K562 (cell line): Measurements from ENCODE around the gene DBI. TPM values are rescaled to one million over a fixed set of nuclear protein-coding genes. Genes with fewer than 3 reads are reported as not detected.

ENCODE experiments used
- ATAC-seq: fragments of 200-7000 bp; cut with Tn5 transposase; 3 replicates; pipeline ENCODE4 v1.9.1; 2020; ENCODE audit warnings: moderate library complexity
- BruUV-seq: library from RNA; stranded (reverse); fragments of 400-500 nt; replicated peaks from 2 replicates; lab custom pipeline; 2021; lab: Mats Ljungman, UMichigan
- CTCF ChIA-PET: fragments of 300-600 bp; formaldehyde crosslinking; extraction: SDS; loops from one replicate; lab custom pipeline; 2021; ENCODE audit warnings: low intra/inter-chr PET ratio; lab: Yijun Ruan, JAX
- POLR2A ChIA-PET: fragments of 300-600, 350-650 bp; sonication (Branson Sonifier 250); formaldehyde crosslinking; extraction: SDS; loops from one replicate; lab custom pipeline; 2021; ENCODE audit warnings: antibody characterized with exemption, inconsistent platforms; lab: Yijun Ruan, JAX
- DNase-seq, 4 experiments: peaks; one replicate each; pipeline versions ENCODE4 v3.0.0 to v3.0.0-alpha.2; 2011 to 2018; ENCODE audit warnings: low spot score in 3 of 4, mixed read lengths in 3 of 4; ENCODE audit errors: extremely low read depth in 1 of 4
- FAIRE-seq: peaks from 2 replicates; lab custom pipeline; 2011; peaks lifted over from hg19 to GRCh38; lab: Jason Lieb, UNC
- H2AFZ ChIP-seq: 2 replicates; pipeline ENCODE4 v1.6.0; 2011; ENCODE audit warnings: low read depth, low read length, control low read depth, inconsistent platforms
- H3K27ac ChIP-seq: fragments of 200-600 bp; 3 replicates; pipeline ENCODE4 v1.8.0; 2011; ENCODE audit warnings: low read depth, mild to moderate bottlenecking, control low read depth, inconsistent platforms, low read length, moderate library complexity, mixed read lengths; ENCODE audit errors: extremely low read depth
- H3K27me3 ChIP-seq, 2 experiments: fragments of 300-600 bp in 1 of 2; 2 replicates in 1 of 2; 3 replicates in 1 of 2; pipeline versions ENCODE4 v1.6.0 to v1.8.0; 2011; ENCODE audit warnings: inconsistent platforms in 2 of 2, low read length in 2 of 2, mild to moderate bottlenecking in 1 of 2, mixed read lengths in 1 of 2, moderate library complexity in 1 of 2; ENCODE audit not compliant: control insufficient read depth in 2 of 2, insufficient read depth in 2 of 2
- H3K36me3 ChIP-seq: fragments of 300-600 bp; 3 replicates; pipeline ENCODE4 v1.8.0; 2011; ENCODE audit warnings: mild to moderate bottlenecking, low read length, inconsistent platforms; ENCODE audit not compliant: control insufficient read depth, insufficient read depth
- H3K4me1 ChIP-seq, 2 experiments: fragments of 200-600 bp in 1 of 2; replicated peaks in 1 of 2; 2 replicates in 1 of 2; 3 replicates in 1 of 2; pipeline versions ENCODE4 v1.5.1 to v1.8.0; 2011; ENCODE audit warnings: inconsistent platforms in 2 of 2, low read length in 2 of 2, mild to moderate bottlenecking in 1 of 2, mixed read lengths in 1 of 2, moderate library complexity in 1 of 2; ENCODE audit not compliant: control insufficient read depth in 2 of 2, insufficient read depth in 2 of 2
- H3K4me2 ChIP-seq: 2 replicates; pipeline ENCODE4 v1.6.1; 2011; ENCODE audit warnings: low read length, control low read depth, inconsistent platforms, mixed read lengths; ENCODE audit not compliant: insufficient read depth
- H3K4me3 ChIP-seq: fragments of 200-600 bp; sonication (generic), shearing (Covaris generic); 2 replicates; pipeline ENCODE4 v1.5.1; 2016; ENCODE audit warnings: control low read depth, inconsistent platforms
- H3K79me2 ChIP-seq: fragments of 200-600 bp; 3 replicates; pipeline ENCODE4 v1.8.0; 2011; ENCODE audit warnings: low read length, inconsistent platforms; ENCODE audit not compliant: control insufficient read depth, insufficient read depth
- H3K9ac ChIP-seq, 2 experiments: 2 replicates each; pipeline versions ENCODE4 v1.6.0 to v1.6.1; 2011; ENCODE audit warnings: low read depth in 2 of 2, low read length in 2 of 2, control low read depth in 1 of 2, inconsistent platforms in 1 of 2, mild to moderate bottlenecking in 1 of 2, mixed read lengths in 1 of 2; ENCODE audit not compliant: insufficient read depth in 1 of 2
- H3K9me1 ChIP-seq: one replicate; pipeline ENCODE4 v1.6.0; 2011; ENCODE audit warnings: inconsistent platforms, mild to moderate bottlenecking, low read length, moderate library complexity; ENCODE audit not compliant: control insufficient read depth, insufficient read depth
- H3K9me3 ChIP-seq: replicated peaks from 2 replicates; pipeline ENCODE4 v1.5.1; 2011; ENCODE audit warnings: low read depth, low read length, inconsistent platforms; ENCODE audit not compliant: control insufficient read depth, insufficient read depth
- H4K20me1 ChIP-seq: replicated peaks from 2 replicates; pipeline ENCODE4 v1.6.1; 2011; ENCODE audit warnings: low read length, inconsistent platforms, mixed read lengths; ENCODE audit not compliant: control insufficient read depth, insufficient read depth
- EZH2 ChIP-seq: IDR thresholded peaks from 2 replicates; pipeline ENCODE4 v1.6.1; 2012; ENCODE audit warnings: low read depth, mild to moderate bottlenecking, inconsistent platforms, low read length, borderline replicate concordance
- GTF2E2 ChIP-seq: fragments of 200-800 bp; sonication (Bioruptor generic); IDR thresholded peaks from 2 replicates; pipeline ENCODE4 v1.6.1; 2016; ENCODE audit warnings: missing genetic modification characterization, missing compliant biosample characterization
- HDAC3 ChIP-seq: fragments of 450-650 bp; IDR thresholded peaks from 2 replicates; pipeline ENCODE4 v1.6.1; 2018; ENCODE audit warnings: borderline replicate concordance, mild to moderate bottlenecking, moderate library complexity; ENCODE audit not compliant: partially characterized antibody
- ID3 ChIP-seq, 2 experiments: fragments of 250-450 bp in 1 of 2; fragments of 450-650 bp in 1 of 2; sonication (Bioruptor Pico) in 1 of 2; IDR thresholded peaks; 2 replicates each; pipeline versions ENCODE4 v1.6.1 to v1.8.0; 2016 to 2021; ENCODE audit warnings: mild to moderate bottlenecking in 2 of 2, moderate library complexity in 2 of 2, missing compliant biosample characterization in 1 of 2, missing genetic modification characterization in 1 of 2
- MAFK ChIP-seq: IDR thresholded peaks from 2 replicates; pipeline ENCODE4 v1.6.1; 2011; ENCODE audit warnings: low read length, improper control_type of control experiment
- MNT ChIP-seq, 2 experiments: fragments of 450-650 bp; conservative IDR thresholded peaks; 2 replicates each; pipeline ENCODE4 v1.6.1; 2017; ENCODE audit warnings: mild to moderate bottlenecking in 2 of 2, moderate library complexity in 2 of 2
- MYNN ChIP-seq, 2 experiments: sonication (generic); formaldehyde crosslinking in 1 of 2; IDR thresholded peaks; 2 replicates each; pipeline versions ENCODE4 v1.5.0 to v1.6.1; 2016 to 2020; ENCODE audit warnings: antibody characterized with exemption in 1 of 2, missing genetic modification reagents in 1 of 2
- NCOR1 ChIP-seq: fragments of 450-650 bp; IDR thresholded peaks from 2 replicates; pipeline ENCODE4 v1.6.1; 2016; ENCODE audit warnings: mild to moderate bottlenecking, moderate library complexity
- NR4A1 ChIP-seq, 2 experiments: fragments of 250-450 bp in 1 of 2; fragments of 450-650 bp in 1 of 2; sonication (Bioruptor Pico) in 1 of 2; IDR thresholded peaks; 2 replicates each; pipeline versions ENCODE4 v1.4.0 to v1.6.1; 2016 to 2020; ENCODE audit warnings: mild to moderate bottlenecking in 2 of 2, missing compliant biosample characterization in 1 of 2, missing genetic modification characterization in 1 of 2, moderate library complexity in 1 of 2
- TAF1 ChIP-seq: IDR thresholded peaks from 2 replicates; pipeline ENCODE4 v1.6.1; 2011; ENCODE audit warnings: mild to moderate bottlenecking, low read length, moderate library complexity; ENCODE audit not compliant: insufficient read depth, control insufficient read depth, severe bottlenecking; ENCODE audit errors: extremely low read depth
- ZC3H8 ChIP-seq: fragments of 450-650 bp; IDR thresholded peaks from 2 replicates; pipeline ENCODE4 v1.6.1; 2017
- ZNF133 ChIP-seq: fragments of 250-450 bp; sonication (Bioruptor Pico); IDR thresholded peaks from 2 replicates; pipeline ENCODE4 v1.4.0; 2020; ENCODE audit warnings: mild to moderate bottlenecking
- ZNF134 ChIP-seq: fragments of 250-450 bp; sonication (Bioruptor Pico); conservative IDR thresholded peaks from 2 replicates; pipeline ENCODE4 v1.4.0; 2020
- ZNF140 ChIP-seq: fragments of 250-450 bp; sonication (Bioruptor Pico); IDR thresholded peaks from 2 replicates; pipeline ENCODE4 v1.8.0; 2021; ENCODE audit warnings: moderate library complexity, mild to moderate bottlenecking, inconsistent platforms
- ZNF146 ChIP-seq: IDR thresholded peaks from one replicate; pipeline ENCODE4 v1.6.1; 2018; ENCODE audit warnings: missing compliant biosample characterization; ENCODE audit not compliant: unreplicated experiment
- WGBS: fragments of 100-300 bp; shearing (Covaris generic); methylation state at CpG from one replicate; pipeline ENCODE4 v1.1.6; 2016; ENCODE audit warnings: low coverage, mixed read lengths; ENCODE audit not compliant: insufficient coverage; ENCODE audit errors: missing lambda C conversion rate; 5-methylcytosine and 5-hydroxymethylcytosine counted together
- in situ Hi-C: fragments of 300-500 bp; cut with MboI; formaldehyde crosslinking; loops from 4 replicates; pipeline ENCODE4 v1.15.0; 2018; ENCODE audit warnings: inconsistent platforms, mixed read lengths
- intact Hi-C: fragments of 100-400 bp; cut with micrococcal nuclease; formaldehyde crosslinking; loops from 2 replicates; pipeline ENCODE4 v1.14.2; 2022
- polyA plus RNA-seq, 8 experiments: library from polyadenylated mRNA; depleted of rRNA in 4 of 8; stranded (reverse) in 5 of 8; unstranded in 3 of 8; fragments of >200 nt; fragmentation: Nextera tagmentation in 2 of 8; fragmentation: Illumina TruSeq in 1 of 8; extraction: Ambion mirVana in 2 of 8; extraction: Trizol in 1 of 8; gene quantifications; 2 replicates each; pipeline versions ENCODE4 v1.2.1 to v1.2.3, GENCODE V29; 2011 to 2014; ENCODE audit warnings: inconsistent platforms in 1 of 8, missing spikeins in 1 of 8
- total RNA-seq, 7 experiments: library from RNA; depleted of rRNA in 6 of 7; stranded (reverse); fragments of >200 nt in 6 of 7; fragmentation: Illumina TruSeq in 2 of 7; extraction: Trizol in 2 of 7; gene quantifications; 2 replicates each; pipeline versions ENCODE4 v1.2.1 to v1.2.3, GENCODE V29; 2011 to 2021; ENCODE audit warnings: low replicate concordance in 1 of 7

The DBI gene
- total and polyA plus RNA-seq, 9 of the 15 experiments (the other 6 are each of a cell fraction or from before 2014, with no cell fraction given), result 55.8 to 443 (median 194) TPM

- FAIRE-seq, result no peak
- BruUV-seq, result no TSS peak
These were observed 25.1 kb upstream of the DBI start for GRCh38 chr2:119341684-119342083.

DNA sequence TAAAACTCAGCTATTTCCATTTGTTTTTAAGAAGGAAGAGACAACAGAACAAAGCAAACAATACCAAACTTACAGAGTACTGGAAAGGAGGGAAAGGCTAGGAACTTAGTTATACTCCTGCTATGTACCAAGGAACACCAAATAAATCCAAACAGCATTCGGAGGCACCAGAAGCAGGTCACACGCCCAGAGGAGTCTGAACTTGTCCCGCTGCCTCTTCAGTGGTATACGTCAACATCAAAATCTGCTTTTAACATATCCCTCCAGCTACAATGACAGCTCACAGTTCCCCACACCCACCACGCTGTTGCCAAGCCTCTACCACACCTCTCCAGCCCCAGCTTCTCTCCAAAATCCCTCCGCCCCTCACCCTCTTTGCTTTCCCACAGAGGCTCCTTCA is 17.5 kb upstream of the DBI start:
- FAIRE-seq (no peak), ATAC-seq (no peak), DNase-seq (no peak)
- no peaks in the 10 kb centered on the region for H3K9me3 ChIP-seq
- H3K4me3 ChIP-seq, result no peak overlapping the region
- H3K9ac ChIP-seq, result no peak overlapping the region
- H3K27me3 ChIP-seq, result no peaks in the 10 kb centered on the region; a peak in 1 of 5 replicates
- POLR2A ChIA-PET, result no interaction called here
- no peaks in the 10 kb centered on the region for H4K20me1 ChIP-seq
- no peak overlapping the region for H2AFZ ChIP-seq
- no peaks in the 10 kb centered on the region for H3K9me1 ChIP-seq
- H3K27ac ChIP-seq, result no peak overlapping the region
- no peaks in the 10 kb centered on the region for H3K36me3 ChIP-seq
- intact Hi-C loops, result no loop called here
- H3K4me1 ChIP-seq, result no peaks in the 10 kb centered on the region
- WGBS, result 33% methylated on average over 6 of the region's 6 CpGs
- H3K4me2 ChIP-seq, result no peak overlapping the region
- CTCF ChIA-PET, result no interaction called here
- no TSS peak for BruUV-seq
- H3K79me2 ChIP-seq, result no peaks in the 10 kb centered on the region
- in situ Hi-C loops, result no loop called here
- TF ChIP-seq NR4A1 (CRISPR knock-in tag; IDR thresholded peaks at IDR 0.05) (no peak), NR4A1 (tag; IDR thresholded peaks at IDR 0.05) (no peak), ZC3H8 (no peak), ZNF140 (no peak), MNT (conservative IDR thresholded peaks at IDR 0.05) (no peak), ID3 (CRISPR knock-in tag; IDR thresholded peaks at IDR 0.05) (no peak), ID3 (tag; IDR thresholded peaks at IDR 0.05) (no peak), TAF1 (no peak), NCOR1 (no peak), MYNN (IDR thresholded peaks at IDR 0.05) (no peak), MYNN (CRISPR knock-in tag; IDR thresholded peaks at IDR 0.05) (no peak), MAFK (no peak), ZNF146 (CRISPR knock-in tag) (no peak), ZNF133 (CRISPR knock-in tag) (no peak), HDAC3 (no peak), EZH2 (no peak)

More at GRCh38 chr2:119341684-119342083, 25.1 kb upstream of the DBI start:
- WGBS, result 34% methylated on average over 2 of the region's 2 CpGs
- in situ Hi-C loops, result no loop called here
- Histone ChIP-seq H4K20me1 (no peaks in the 10 kb centered on the region), H3K4me3 (no peak overlapping the region), H3K4me2 (no peak overlapping the region), H3K79me2 (no peaks in the 10 kb centered on the region), H3K9me1 (no peaks in the 10 kb centered on the region), H3K9me3 (no peaks in the 10 kb centered on the region), H3K36me3 (no peaks in the 10 kb centered on the region), H3K9ac (no peak overlapping the region), H2AFZ (no peak overlapping the region), H3K27ac (no peak overlapping the region), H3K27me3 (no peaks in the 10 kb centered on the region), H3K4me1 (peaks cover 0 to 7% of the 10 kb centered on the region in 2 experiments; a peak in 4 of 5 replicates)
- CTCF ChIA-PET, result no interaction called here
- peak; percentile 63; the same call in 1 of the 2 replicates for TF ChIP-seq ZNF134 (CRISPR knock-in tag)
- no peak for TF ChIP-seq GTF2E2 (tag)
- no peak for ATAC-seq
- intact Hi-C loops, result no loop called here
- POLR2A ChIA-PET, result no interaction called here
- DNase-seq, result no peak
